ENCODE results near the gene CBLB.

Gene CBLB

GRCh38 chr3:105674437-105675065, 194.3 kb downstream of the CBLB start:
- FAIRE-seq = no peak

DNA sequence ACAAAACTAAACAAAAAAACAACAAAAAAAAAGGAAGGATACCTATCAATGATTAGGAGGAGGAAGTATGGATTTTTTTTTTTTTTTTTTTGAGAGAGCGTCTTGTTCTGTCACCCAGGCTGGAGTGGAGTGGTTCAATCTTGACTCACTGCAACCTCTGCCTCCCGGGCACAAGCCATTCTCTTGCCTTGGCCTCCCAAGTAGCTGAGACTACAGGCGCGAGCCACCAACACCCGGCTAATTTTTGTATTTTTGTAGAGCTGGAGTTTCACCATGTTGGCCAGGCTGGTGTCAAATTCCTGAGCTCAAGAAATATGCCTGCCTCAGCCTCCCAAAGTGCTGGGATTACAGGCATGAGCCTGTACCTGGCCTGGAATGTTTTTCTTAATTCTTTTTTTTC, 195.8 kb downstream of the CBLB start:
- FAIRE-seq = no peak

- FAIRE-seq = no peak
Observed at GRCh38 chr3:105662306-105662705, 206.5 kb downstream of the CBLB start.

- no peak for FAIRE-seq
Observed at GRCh38 chr3:105661461-105661860, 207.4 kb downstream of the CBLB start.

GRCh38 chr3:105656651-105657504, 211.9 kb downstream of the CBLB start:
- no peak for FAIRE-seq

GRCh38 chr3:105653868-105654267, 214.9 kb downstream of the CBLB start:
- no peak for FAIRE-seq

- no peak for FAIRE-seq
Observed at GRCh38 chr3:105653166-105653565, 215.6 kb downstream of the CBLB start.

DNA sequence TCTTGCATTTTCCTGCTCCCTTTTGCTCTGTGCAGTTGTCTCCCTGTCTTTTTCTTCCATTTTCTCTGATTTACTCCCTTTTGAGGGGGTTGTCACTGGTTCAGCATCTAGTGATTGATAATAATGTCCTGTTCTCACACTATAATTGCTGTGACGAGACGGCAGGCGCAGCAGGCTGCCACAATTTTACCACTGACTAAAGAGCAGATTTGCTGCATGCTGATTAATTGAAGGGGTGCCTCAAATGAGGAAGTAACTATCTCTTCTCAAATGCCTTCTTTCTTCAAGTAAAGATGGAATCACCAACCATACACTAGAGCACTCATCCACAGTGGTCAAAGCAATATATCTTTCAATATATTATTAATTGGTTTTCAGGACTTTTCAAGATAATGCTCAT, 219.3 kb downstream of the CBLB start:
- no peak for FAIRE-seq

GRCh38 chr3:105647047-105647446, 221.8 kb downstream of the CBLB start:
- FAIRE-seq = no peak

DNA sequence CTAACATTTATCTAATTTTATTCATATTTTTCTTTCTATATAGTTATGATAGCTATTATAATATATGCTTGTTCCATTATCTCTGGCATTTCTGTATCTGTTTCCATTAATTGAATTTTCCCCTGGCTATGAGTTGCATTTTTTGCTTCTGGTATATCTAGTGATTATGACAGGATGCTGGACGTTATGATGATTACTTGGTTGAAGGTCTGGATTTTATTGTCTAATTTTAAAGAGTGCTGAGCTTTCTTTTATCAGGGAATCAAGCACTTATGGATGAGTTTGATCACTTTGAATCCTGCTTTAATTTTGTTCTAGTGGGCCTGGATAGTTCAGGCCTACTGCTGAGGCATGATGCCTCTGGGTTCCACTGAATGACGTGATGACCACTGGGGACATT, 229.7 kb downstream of the CBLB start:
- FAIRE-seq = no peak

DNA sequence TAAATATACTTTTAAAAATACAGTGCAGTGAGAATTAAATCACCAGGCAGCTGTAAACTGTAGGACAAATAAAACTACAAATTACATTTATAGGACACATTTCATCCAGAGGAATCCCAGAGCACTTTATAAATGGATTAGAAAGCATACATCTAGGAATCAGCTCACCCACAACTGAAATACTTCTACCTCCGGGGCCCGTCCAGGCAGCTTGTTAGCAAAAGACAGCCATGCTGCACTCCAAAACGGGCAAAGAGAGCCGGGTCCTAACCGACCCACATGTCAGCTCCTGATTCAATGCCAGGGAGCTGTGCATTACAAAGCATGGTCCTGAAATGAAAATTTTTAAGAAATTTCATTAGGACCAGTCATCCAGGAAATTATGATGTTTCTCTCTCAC, 234.1 kb downstream of the CBLB start:
- FAIRE-seq = no peak

DNA sequence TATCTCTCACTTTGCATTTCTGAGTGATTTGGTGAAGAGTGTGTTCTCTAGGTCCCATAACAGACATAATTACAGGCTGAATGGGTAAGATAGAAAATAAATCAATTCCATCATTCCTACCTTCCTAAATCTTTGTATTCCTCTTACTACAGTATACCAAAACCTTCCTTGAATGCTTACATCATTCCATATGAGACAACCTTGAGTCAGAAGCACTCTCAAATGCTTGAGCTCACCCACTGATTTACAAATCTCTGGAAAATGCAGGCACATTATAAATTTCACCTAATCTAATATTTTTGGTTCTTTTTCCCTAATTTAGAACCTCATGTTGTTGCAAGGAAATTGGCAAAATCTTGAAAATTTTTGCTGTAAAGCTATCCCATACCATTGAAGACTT, 239.1 kb downstream of the CBLB start:
- no peak for FAIRE-seq

DNA sequence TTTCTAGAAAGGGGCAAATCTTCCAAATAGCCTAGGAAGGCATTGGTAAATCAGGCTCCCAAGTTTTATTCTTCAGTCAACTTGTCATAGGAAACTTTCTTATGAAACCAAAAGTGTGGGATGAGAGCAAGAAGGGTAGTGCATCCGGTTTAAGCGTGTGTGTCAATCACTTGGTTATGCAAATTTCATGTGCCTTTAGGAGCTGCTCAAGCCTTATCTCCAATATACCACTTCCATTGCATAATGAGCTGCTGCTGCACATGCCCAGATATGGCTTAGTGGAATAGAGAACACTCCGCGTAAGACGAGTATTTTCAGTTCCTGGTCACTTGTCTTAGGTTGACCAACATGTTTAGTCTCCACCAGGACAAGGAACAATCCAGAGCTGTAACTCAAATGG, 242.1 kb downstream of the CBLB start:
- no peak for FAIRE-seq

GRCh38 chr3:105622169-105622568, 246.6 kb downstream of the CBLB start:
- FAIRE-seq = no peak

GRCh38 chr3:105620236-105620635, 248.6 kb downstream of the CBLB start:
- FAIRE-seq = no peak

GRCh38 chr3:105619651-105620050, 249.2 kb downstream of the CBLB start:
- FAIRE-seq = no peak

- no peak for FAIRE-seq
Observed at GRCh38 chr3:105618556-105618955, 250.3 kb downstream of the CBLB start.

DNA sequence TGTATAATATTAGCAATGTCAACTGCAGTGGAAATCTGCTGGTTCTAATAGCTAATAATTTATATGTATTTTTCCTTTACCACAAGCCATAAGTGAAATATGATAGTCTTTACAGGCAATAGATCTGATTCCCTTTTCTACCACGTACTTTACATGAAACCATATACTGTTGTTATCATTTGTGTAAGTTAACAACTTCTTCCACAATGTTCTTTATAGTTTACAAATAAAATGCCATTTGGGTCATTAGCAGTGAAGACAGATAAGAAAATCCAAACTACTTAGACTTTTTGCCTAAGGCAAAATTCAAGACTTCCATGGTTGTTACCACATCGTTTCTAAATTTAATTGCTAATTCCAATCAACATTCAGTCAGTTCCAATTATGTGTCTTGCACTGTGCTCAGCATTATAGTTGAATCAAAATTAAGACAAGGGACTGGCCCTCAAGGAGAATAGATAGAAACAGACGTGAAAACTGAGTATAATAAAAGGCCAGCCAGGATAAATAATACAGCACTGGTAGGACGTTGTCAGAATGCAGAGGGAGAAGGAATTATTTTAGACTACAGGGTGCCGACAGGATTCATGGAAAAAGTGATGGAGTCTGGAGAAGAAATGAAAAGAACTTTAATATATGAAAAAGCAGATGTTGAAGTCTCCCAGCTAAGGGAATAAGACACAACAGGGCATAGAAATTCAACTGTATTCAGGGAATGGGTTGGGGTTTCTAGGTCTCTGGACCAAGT, 252.3 kb downstream of the CBLB start:
- no peak for FAIRE-seq

DNA sequence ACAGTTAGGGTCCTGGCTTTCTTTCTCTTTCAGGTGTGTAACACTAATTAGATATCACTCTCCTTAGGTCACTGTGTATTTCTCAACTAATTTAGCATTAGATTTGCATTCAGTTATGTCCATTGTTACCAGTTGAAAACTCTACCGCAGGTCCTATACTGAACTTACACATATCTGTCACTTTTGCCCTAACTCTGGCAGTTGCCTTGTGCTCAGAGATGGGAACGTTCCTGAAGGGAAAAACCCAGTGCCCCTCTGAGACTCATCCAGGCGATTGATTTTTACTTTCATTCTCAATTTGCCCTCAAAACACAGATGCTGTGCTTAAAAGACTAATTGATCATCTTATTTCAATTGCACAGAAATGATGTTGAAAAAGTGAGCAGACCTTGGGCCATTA, 253.0 kb downstream of the CBLB start:
- FAIRE-seq = no peak

GRCh38 chr3:105614288-105615030, 254.4 kb downstream of the CBLB start:
- no peak for FAIRE-seq

- FAIRE-seq = no peak
Observed at GRCh38 chr3:105613120-105613519, 255.7 kb downstream of the CBLB start.

DNA sequence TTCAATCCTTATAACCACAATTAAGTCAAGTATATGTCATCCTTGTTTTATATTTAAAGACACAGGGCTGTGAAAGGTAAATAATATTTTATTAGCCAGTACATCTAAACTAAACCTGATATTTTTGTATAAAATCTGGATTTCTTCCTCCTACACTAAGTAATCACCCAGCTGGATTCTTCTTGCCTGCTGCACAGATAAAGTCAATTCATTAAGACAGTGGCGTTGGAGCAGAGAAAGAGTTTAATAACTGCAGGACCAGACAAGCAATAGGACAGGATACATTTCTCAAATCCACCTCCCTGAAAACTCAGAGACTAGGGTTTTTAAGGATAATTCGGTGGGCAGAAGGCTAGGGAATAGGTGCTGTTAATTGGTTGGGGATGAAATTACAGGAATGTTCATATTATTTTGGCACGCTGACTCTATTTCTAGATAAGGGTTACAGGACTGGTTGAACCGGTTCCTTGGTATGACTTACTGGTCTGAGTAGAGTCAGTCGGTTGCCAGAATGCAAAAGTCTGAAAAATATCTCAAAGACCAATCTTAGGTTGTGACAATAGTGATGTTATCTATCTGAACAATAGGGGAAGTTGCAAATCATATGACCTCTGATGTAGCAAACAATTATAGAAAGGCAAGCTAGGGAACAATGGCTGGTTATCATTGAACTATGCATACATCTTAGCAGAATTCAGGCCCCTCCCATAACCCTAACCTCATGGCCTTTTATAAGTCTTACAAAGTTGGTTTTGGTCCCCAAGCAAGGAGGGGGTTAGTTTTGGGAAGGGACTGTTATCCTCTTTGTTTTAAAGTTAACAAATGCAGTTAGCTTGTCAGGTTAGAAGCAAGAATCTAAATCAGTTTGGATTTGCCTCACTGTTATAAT, 257.3 kb downstream of the CBLB start:
- FAIRE-seq = no peak
